GM12892 (cell line): ENCODE data around the gene ZSCAN10.

ENCODE experiments used
- POLR2A ChIP-seq: IDR thresholded peaks from 2 replicates; pipeline ENCODE4 v1.6.1; 2011; ENCODE audit warnings: low read depth, low read length, control low read depth
- POLR2AphosphoS5 ChIP-seq: IDR thresholded peaks from 2 replicates; pipeline ENCODE4 v1.6.1; 2011; ENCODE audit warnings: low read depth, low read length, control low read depth
- TAF1 ChIP-seq: IDR thresholded peaks from 2 replicates; pipeline ENCODE4 v1.6.1; 2011; ENCODE audit warnings: low read depth, mild to moderate bottlenecking, control low read depth, low read length, borderline replicate concordance

- TF ChIP-seq POLR2AphosphoS5, result no peak
- TF ChIP-seq TAF1, result no peak
- no peak for TF ChIP-seq POLR2A
Measured at GRCh38 chr16:3071655-3072054, 27.4 kb downstream of the ZSCAN10 start.
